ENCODE measurements around the gene MAP10. TPM values are rescaled to one million over a fixed set of nuclear protein-coding genes. Genes with fewer than 3 reads are reported as not detected.

Gene MAP10
- total and polyA plus RNA-seq, 9 donors = 1.9 to 4.6 (median 2.4) TPM

DNA sequence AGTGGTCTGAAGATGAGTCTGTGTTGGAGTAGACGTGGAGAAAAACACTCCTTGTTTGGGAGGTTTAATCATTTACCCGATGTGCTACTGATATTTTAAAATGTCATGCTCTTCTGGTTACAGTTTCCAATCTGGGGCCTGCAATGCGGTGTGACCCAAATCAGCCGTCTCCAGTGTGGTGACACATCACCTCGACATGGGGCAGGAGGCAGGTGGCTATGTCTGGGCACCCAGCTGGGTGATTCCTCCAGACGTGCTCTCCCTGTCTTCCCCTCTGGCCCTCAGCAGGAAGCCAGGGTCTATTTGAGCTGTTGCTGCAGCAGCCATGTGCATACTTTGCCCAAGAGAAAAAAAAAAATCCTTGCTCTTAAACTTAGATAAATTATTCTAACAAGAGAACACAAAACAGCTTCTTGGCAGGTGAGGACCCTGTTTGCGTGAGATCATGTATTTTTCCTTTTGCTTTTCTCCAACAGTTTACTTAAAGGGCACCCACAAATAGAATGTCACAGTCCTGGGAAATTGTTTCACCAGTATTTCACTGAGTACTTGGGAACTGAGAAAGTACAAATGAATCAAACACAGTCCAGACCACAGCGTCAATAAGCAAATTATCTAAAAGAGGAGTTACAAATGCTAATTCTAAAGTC, 38.9 kb upstream of the MAP10 start:
- intact Hi-C loops (cut with DNase I) = no loop called here

DNA sequence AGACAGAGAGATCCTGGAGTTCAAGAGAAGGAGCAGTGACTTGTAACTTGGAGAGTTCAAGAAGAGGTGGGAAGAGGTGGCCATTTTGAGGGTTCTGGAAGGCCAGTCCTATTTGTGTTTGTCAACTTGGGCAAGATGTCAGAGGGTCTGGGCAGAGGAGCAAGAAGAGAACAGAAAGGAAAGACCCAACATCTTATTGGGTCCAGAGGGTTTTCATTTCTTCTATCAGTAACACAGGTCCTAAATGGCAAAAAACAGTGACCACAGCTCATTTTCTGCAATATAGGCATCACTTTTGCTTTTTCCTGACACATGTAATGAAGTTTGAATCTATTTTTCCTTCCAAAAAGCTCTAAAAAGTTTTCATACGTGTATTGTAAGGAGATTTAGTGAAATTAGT, 38.3 kb upstream of the MAP10 start:
- Histone ChIP-seq H3K4me1 (ENCODE audit: insufficient read depth) (peaks cover 9% of the 10 kb centered on the region), H3K9me3 (no peaks in the 10 kb centered on the region), H3K27ac (peak overlapping the region in 1 of 2 donors; percentile 55), H3K36me3 (no peaks in the 10 kb centered on the region), H3K4me3 (no peak overlapping the region), H3K27me3 (no peaks in the 10 kb centered on the region)
- 40 to 68% (median 48%) methylated on average over 1 of the region's 1 CpG for WGBS, 3 donors
- TF ChIP-seq POLR2A (IDR thresholded peaks at IDR 0.05) = no peak
- DNase-seq = no peak
- intact Hi-C loops (cut with DNase I) = no loop called here

More for the DNA sequence above, 38.9 kb upstream of the MAP10 start:
- TF ChIP-seq EP300 (IDR thresholded peaks at IDR 0.05) (no peak), POLR2A (IDR thresholded peaks at IDR 0.05) (no peak)
- TF ChIP-seq, protein P1, sequence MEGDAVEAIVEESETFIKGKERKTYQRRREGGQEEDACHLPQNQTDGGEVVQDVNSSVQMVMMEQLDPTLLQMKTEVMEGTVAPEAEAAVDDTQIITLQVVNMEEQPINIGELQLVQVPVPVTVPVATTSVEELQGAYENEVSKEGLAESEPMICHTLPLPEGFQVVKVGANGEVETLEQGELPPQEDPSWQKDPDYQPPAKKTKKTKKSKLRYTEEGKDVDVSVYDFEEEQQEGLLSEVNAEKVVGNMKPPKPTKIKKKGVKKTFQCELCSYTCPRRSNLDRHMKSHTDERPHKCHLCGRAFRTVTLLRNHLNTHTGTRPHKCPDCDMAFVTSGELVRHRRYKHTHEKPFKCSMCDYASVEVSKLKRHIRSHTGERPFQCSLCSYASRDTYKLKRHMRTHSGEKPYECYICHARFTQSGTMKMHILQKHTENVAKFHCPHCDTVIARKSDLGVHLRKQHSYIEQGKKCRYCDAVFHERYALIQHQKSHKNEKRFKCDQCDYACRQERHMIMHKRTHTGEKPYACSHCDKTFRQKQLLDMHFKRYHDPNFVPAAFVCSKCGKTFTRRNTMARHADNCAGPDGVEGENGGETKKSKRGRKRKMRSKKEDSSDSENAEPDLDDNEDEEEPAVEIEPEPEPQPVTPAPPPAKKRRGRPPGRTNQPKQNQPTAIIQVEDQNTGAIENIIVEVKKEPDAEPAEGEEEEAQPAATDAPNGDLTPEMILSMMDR (IDR thresholded peaks at IDR 0.05) = no peak
- H3K4me3 ChIP-seq = no peak overlapping the region
- DNase-seq = peak in 1 of 5 donors; percentile 21
- no peaks in the 10 kb centered on the region for H3K9me3 ChIP-seq
- H3K27me3 ChIP-seq = no peaks in the 10 kb centered on the region
- peak overlapping the region in 1 of 2 donors; percentile 55 for H3K27ac ChIP-seq
- 32 to 56% (median 54%) methylated on average over 8 of the region's 8 CpGs for WGBS, 3 donors
- no peaks in the 10 kb centered on the region for H3K36me3 ChIP-seq
- H3K4me1 ChIP-seq (ENCODE audit: insufficient read depth) = peaks cover 9% of the 10 kb centered on the region

DNA sequence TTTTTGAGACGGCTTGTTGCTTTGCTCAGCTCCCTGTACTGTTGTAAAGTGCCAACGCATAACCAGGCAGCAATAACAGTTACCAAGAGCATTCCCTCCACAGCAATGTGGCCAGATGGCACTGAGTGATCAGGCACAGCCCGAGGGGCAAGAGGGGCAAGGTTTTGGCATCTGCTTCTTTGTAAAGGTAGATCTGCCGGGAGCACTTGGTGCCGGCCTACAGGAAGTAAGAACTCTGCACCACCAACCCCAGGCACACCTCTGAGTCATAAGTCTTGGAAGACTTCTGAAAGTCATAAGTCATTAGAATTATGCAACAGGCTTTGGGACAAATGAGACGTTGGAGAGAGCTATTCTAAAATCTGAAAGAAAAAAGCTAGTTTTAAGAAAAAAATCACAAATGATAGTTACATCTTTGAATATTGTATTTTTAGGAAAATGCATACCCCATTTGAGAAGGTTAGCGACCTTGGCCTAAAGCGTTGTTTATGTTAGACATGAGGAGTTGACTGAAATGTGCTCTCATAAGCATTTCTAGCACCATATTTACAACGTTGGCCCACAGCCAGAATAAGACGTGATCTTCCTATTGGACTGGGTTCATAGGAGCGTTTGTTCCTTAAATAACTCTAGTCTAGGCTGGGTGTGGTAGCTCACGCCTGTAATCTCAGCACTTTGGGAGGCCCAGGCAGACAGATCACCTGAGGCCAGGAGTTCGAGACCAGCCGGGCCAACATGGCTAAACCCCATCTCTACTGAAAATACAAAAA, 37.7 kb upstream of the MAP10 start:
- Histone ChIP-seq H3K27me3 (no peaks in the 10 kb centered on the region), H3K27ac (peak overlapping the region in 1 of 2 donors; percentile 55), H3K9me3 (no peaks in the 10 kb centered on the region), H3K4me3 (no peak overlapping the region), H3K36me3 (no peaks in the 10 kb centered on the region), H3K4me1 (ENCODE audit: insufficient read depth) (peaks cover 9% of the 10 kb centered on the region)
- TF ChIP-seq, protein P1 (IDR thresholded peaks at IDR 0.05) = no peak
- no peak for TF ChIP-seq POLR2A (IDR thresholded peaks at IDR 0.05)
- TF ChIP-seq EP300 (IDR thresholded peaks at IDR 0.05) = no peak
- intact Hi-C loops (cut with DNase I) = no loop called here
- WGBS, 3 donors = 47 to 50% (median 50%) methylated on average over 14 of the region's 14 CpGs
- DNase-seq = peak; percentile 27 to 67 (median 45)

DNA sequence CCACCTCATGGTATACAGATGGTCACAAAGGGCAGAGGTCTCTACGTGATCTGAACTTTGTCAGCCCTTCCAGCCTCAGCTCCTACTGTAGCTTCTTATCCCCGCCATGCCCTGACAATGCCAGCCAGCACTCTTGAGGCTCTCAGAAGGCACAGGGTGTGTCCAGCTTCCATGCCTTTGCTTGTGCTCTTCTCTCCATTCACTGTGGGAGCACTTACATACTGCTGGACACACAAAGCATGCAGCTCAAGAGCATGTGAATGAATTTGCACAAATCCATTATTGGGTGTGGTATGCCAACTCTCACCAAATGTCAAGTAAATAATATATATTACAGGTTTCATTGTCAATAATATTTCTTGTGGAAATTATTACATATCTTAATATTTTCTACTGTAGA, 36.4 kb upstream of the MAP10 start:
- intact Hi-C loops (cut with DNase I) = no loop called here

More for the DNA sequence above, 36.4 kb upstream of the MAP10 start:
- Histone ChIP-seq H3K36me3 (no peaks in the 10 kb centered on the region), H3K27ac (no peak overlapping the region), H3K4me1 (ENCODE audit: insufficient read depth) (peaks cover 9% of the 10 kb centered on the region), H3K4me3 (no peak overlapping the region), H3K27me3 (no peaks in the 10 kb centered on the region), H3K9me3 (no peaks in the 10 kb centered on the region)
- TF ChIP-seq EP300 (IDR thresholded peaks at IDR 0.05) (no peak), POLR2A (IDR thresholded peaks at IDR 0.05) (no peak)
- TF ChIP-seq, protein P1 (IDR thresholded peaks at IDR 0.05) = no peak
- no peak for DNase-seq
- 91 to 98% (median 96%) methylated on average over 2 of the region's 2 CpGs for WGBS, 3 donors

Data from ovary (tissue), 9 donors.